Endothelial cell of umbilical vein (primary cell): ENCODE measurements around the gene PLA2G4B. TPM values are rescaled to one million over a fixed set of nuclear protein-coding genes. Genes with fewer than 3 reads are reported as not detected.

Source experiments
- BruUV-seq: library from RNA; stranded (reverse); fragments of 400-500 nt; replicated peaks from 2 replicates; lab custom pipeline; 2021; lab: Mats Ljungman, UMichigan
- CTCF ChIA-PET: fragments of 300-600, 350-600 bp; sonication (Branson Sonifier 250); formaldehyde crosslinking; loops from one replicate; lab custom pipeline; 2021; ENCODE audit warnings: antibody characterized with exemption, inconsistent platforms; lab: Charles Lee
- POLR2A ChIA-PET: fragments of 300-600, 350-600 bp; sonication (Branson Sonifier 250); formaldehyde crosslinking; loops from one replicate; lab custom pipeline; 2021; ENCODE audit warnings: antibody characterized with exemption, inconsistent platforms; lab: Charles Lee
- DNase-seq: peaks from one replicate; pipeline ENCODE4 v3.0.0-alpha.2; 2011; ENCODE audit warnings: low read depth, low spot score
- FAIRE-seq: peaks from 2 replicates; lab custom pipeline; 2011; peaks lifted over from hg19 to GRCh38; lab: Jason Lieb, UNC
- H2AFZ ChIP-seq: 2 replicates; pipeline ENCODE4 v1.6.0; 2012; ENCODE audit warnings: low read depth, low read length, control low read depth, inconsistent platforms
- H3K27ac ChIP-seq: 2 replicates; pipeline ENCODE4 v1.5.1; 2011; ENCODE audit warnings: low read depth, mild to moderate bottlenecking, control low read depth, low read length, moderate library complexity; ENCODE audit not compliant: insufficient read depth
- H3K27me3 ChIP-seq, 2 experiments: 2 replicates each; pipeline versions ENCODE4 v1.6.0 to v1.6.1; 2011; ENCODE audit warnings: low read length in 2 of 2, mixed read lengths in 1 of 2; ENCODE audit not compliant: control insufficient read depth in 2 of 2, insufficient read depth in 2 of 2
- H3K36me3 ChIP-seq, 2 experiments: 2 replicates in 1 of 2; 3 replicates in 1 of 2; pipeline ENCODE4 v1.5.1; 2011; ENCODE audit warnings: low read length in 2 of 2, mild to moderate bottlenecking in 1 of 2, moderate library complexity in 1 of 2; ENCODE audit not compliant: control insufficient read depth in 2 of 2, insufficient read depth in 2 of 2; ENCODE audit errors: extremely low read depth in 1 of 2
- H3K4me1 ChIP-seq: 3 replicates; pipeline ENCODE4 v1.5.1; 2011; ENCODE audit warnings: mild to moderate bottlenecking, low read length; ENCODE audit not compliant: control insufficient read depth, insufficient read depth; ENCODE audit errors: extremely low read depth
- H3K4me2 ChIP-seq: 2 replicates; pipeline ENCODE4 v1.6.1; 2011; ENCODE audit warnings: low read length, control low read depth, mixed read lengths; ENCODE audit not compliant: insufficient read depth
- H3K4me3 ChIP-seq, 3 experiments: fragments of 200-600 bp in 1 of 3; sonication (generic), shearing (Covaris generic) in 1 of 3; replicated peaks in 1 of 3; 2 replicates each; pipeline ENCODE4 v1.5.1; 2011 to 2016; ENCODE audit warnings: control low read depth in 3 of 3, low read length in 3 of 3, mild to moderate bottlenecking in 2 of 3, inconsistent platforms in 1 of 3, low read depth in 1 of 3, moderate library complexity in 1 of 3; ENCODE audit not compliant: insufficient read depth in 1 of 3
- H3K79me2 ChIP-seq: 2 replicates; pipeline ENCODE4 v1.6.0; 2012; ENCODE audit warnings: low read length, inconsistent platforms; ENCODE audit not compliant: control insufficient read depth, insufficient read depth
- H3K9ac ChIP-seq: replicated peaks from 2 replicates; pipeline ENCODE3; 2011; ENCODE audit warnings: low read length, control low read depth; ENCODE audit not compliant: insufficient read depth; ENCODE audit errors: extremely low read depth
- H3K9me1 ChIP-seq: replicated peaks from 3 replicates; pipeline ENCODE4 v1.6.0; 2011; ENCODE audit warnings: mild to moderate bottlenecking, low read length; ENCODE audit not compliant: control insufficient read depth, insufficient read depth; ENCODE audit errors: extremely low read depth
- H3K9me3 ChIP-seq: replicated peaks from 2 replicates; pipeline ENCODE4 v1.5.1; 2012; ENCODE audit warnings: low read length, inconsistent platforms; ENCODE audit not compliant: control insufficient read depth, insufficient read depth
- H4K20me1 ChIP-seq: replicated peaks from 2 replicates; pipeline ENCODE3; 2011; ENCODE audit warnings: mild to moderate bottlenecking, low read length; ENCODE audit not compliant: control insufficient read depth, insufficient read depth; ENCODE audit errors: extremely low read depth
- CTCF ChIP-seq, 2 donors: IDR thresholded peaks; 1 replicate in 1 of 2; 2 replicates in 1 of 2; pipeline ENCODE4 v1.5.1; 2011; ENCODE audit warnings: low read length in 2 of 2, mild to moderate bottlenecking in 2 of 2, moderate library complexity in 2 of 2, control low read depth in 1 of 2, inconsistent platforms in 1 of 2, low read depth in 1 of 2; ENCODE audit not compliant: insufficient read depth in 1 of 2; ENCODE audit errors: extremely low read depth in 1 of 2
- EZH2 ChIP-seq: IDR thresholded peaks from 2 replicates; pipeline ENCODE4 v1.6.1; 2012; ENCODE audit warnings: borderline replicate concordance, low read depth, mild to moderate bottlenecking, moderate library complexity, low read length, inconsistent platforms; ENCODE audit not compliant: severe bottlenecking
- FOS ChIP-seq: IDR thresholded peaks from 2 replicates; pipeline ENCODE4 v1.6.1; 2011; ENCODE audit warnings: mild to moderate bottlenecking, low read length, moderate library complexity, borderline replicate concordance; ENCODE audit not compliant: insufficient read depth
- GATA2 ChIP-seq: IDR thresholded peaks from 2 replicates; pipeline ENCODE4 v1.7.0; 2011; ENCODE audit warnings: low read depth, mild to moderate bottlenecking, moderate library complexity, mixed read lengths, low read length; ENCODE audit not compliant: insufficient read length, insufficient read depth
- JUN ChIP-seq: IDR thresholded peaks from 2 replicates; pipeline ENCODE4 v1.6.1; 2011; ENCODE audit warnings: borderline replicate concordance, low read depth; ENCODE audit not compliant: insufficient read length, insufficient read depth
- MAX ChIP-seq: IDR thresholded peaks from 2 replicates; pipeline ENCODE4 v1.6.1; 2011; ENCODE audit not compliant: insufficient read depth, insufficient read length
- MYC ChIP-seq: IDR thresholded peaks from one replicate; pipeline ENCODE4 v1.6.1; 2011; ENCODE audit warnings: mild to moderate bottlenecking, low read depth, low read length
- POLR2A ChIP-seq: IDR thresholded peaks from 2 replicates; pipeline ENCODE4 v1.6.1; 2012; ENCODE audit warnings: low read depth, mild to moderate bottlenecking, control low read depth, low read length
- POLR2AphosphoS5 ChIP-seq: IDR thresholded peaks from 2 replicates; pipeline ENCODE4 v1.6.1; 2012; ENCODE audit warnings: low read depth, mild to moderate bottlenecking, control low read depth, low read length, moderate library complexity; ENCODE audit not compliant: insufficient read depth
- dilution Hi-C: fragments of 300-500 bp; cut with MboI; formaldehyde crosslinking; loops from one replicate; pipeline ENCODE4 v1.15.0; 2019; ENCODE audit warnings: low sequenced_read_pairs; ENCODE audit not compliant: extremely low pct_ligation_motif_present
- intact Hi-C: fragments of 100-400 bp; cut with micrococcal nuclease; formaldehyde crosslinking; loops from one replicate; pipeline ENCODE4 v1.10.0; 2022
- polyA plus RNA-seq, 4 experiments: library from polyadenylated mRNA; depleted of rRNA in 3 of 4; stranded (reverse) in 3 of 4; unstranded in 1 of 4; fragments of >200 nt; gene quantifications; 2 replicates each; pipeline versions ENCODE4 v1.2.1 to v1.2.3, GENCODE V29; 2011 to 2012; ENCODE audit warnings: missing spikeins in 1 of 4
- total RNA-seq: library from RNA; stranded (reverse); gene quantifications from 2 replicates; pipeline ENCODE4 v1.2.3, GENCODE V29; 2021

The PLA2G4B gene
- total and polyA plus RNA-seq, 2 donors (not counting 3 experiments of a cell fraction or from before 2014, with no cell fraction given), result 4.0 to 7.9 TPM

- BruUV-seq, result no TSS peak
- ChIA-PET CTCF (interaction anchor here (1.1 to 15.9 kb wide), 4 partner anchors 17 to 202 kb away, joined by 3 to 754 read pairs (median 6); partner anchors contain the start of gene MAPKBP1), POLR2A (no interaction called here)
- H4K20me1 ChIP-seq, result no peaks in the 10 kb centered on the region
- no peaks in the 10 kb centered on the region for H3K9me1 ChIP-seq
- no peaks in the 10 kb centered on the region for H3K9me3 ChIP-seq
- TF ChIP-seq MAX (no peak), CTCF (IDR thresholded peaks at IDR 0.05; ENCODE audit: extremely low read depth in 1 of 2, insufficient read depth in 1 of 2, low read depth in 1 of 2, low read length in 2 of 2) (no peak), JUN (no peak), POLR2AphosphoS5 (no peak), MYC (no peak), FOS (no peak), GATA2 (no peak), EZH2 (no peak), POLR2A (no peak)
- H3K36me3 ChIP-seq, result peaks cover 0 to under 1% of the 10 kb centered on the region in 2 experiments
- no peak for FAIRE-seq
- H3K9ac ChIP-seq, result no peak overlapping the region
- no peak overlapping the region for H3K4me3 ChIP-seq
- peaks cover 15% of the 10 kb centered on the region for H3K79me2 ChIP-seq
- H3K27me3 ChIP-seq, result no peaks in the 10 kb centered on the region
- intact Hi-C loops, result no loop called here
- DNase-seq, result no peak
- peaks cover 27% of the 10 kb centered on the region for H3K4me1 ChIP-seq
- dilution Hi-C loops, result no loop called here
- H2AFZ ChIP-seq, result no peak overlapping the region
- no peak overlapping the region for H3K27ac ChIP-seq
- no peak overlapping the region for H3K4me2 ChIP-seq
Observed at GRCh38 chr15:41805711-41806110, 32.9 kb upstream of the PLA2G4B start.
